Natural killer cell (primary cell): ENCODE results near the gene SKAP2. TPM values are rescaled to one million over a fixed set of nuclear protein-coding genes. Genes with fewer than 3 reads are reported as not detected.
"Not testable (repeated sequence)": the region's sequence is repeated elsewhere in the genome, so short reads cannot be mapped to it uniquely, and the experiment has no call there.

Experiments
- ATAC-seq, 3 donors: fragments of 150-1000 bp in 2 of 3; fragments of 200-7000 bp in 1 of 3; cut with Tn5 transposase; 1 replicate in 1 of 3; 2 replicates in 2 of 3; pipeline ENCODE4 v1.10.0; 2021; ENCODE audit warnings: mild to moderate bottlenecking in 2 of 3, moderate library complexity in 2 of 3
- DNase-seq, 2 donors: peaks; one replicate each; pipeline versions ENCODE4 v3.0.0 to v3.0.0-alpha.2; 2013 to 2021; ENCODE audit warnings: mixed read lengths in 1 of 2
- H3K27ac ChIP-seq: one replicate; pipeline ENCODE4 v1.5.1; 2013; ENCODE audit warnings: mild to moderate bottlenecking, low read length
- H3K27me3 ChIP-seq: one replicate; pipeline ENCODE4 v1.6.1; 2013; ENCODE audit warnings: low read length; ENCODE audit not compliant: control insufficient read depth, insufficient read depth
- H3K36me3 ChIP-seq: one replicate; pipeline ENCODE4 v1.6.1; 2013; ENCODE audit warnings: low read length; ENCODE audit not compliant: control insufficient read depth, insufficient read depth
- H3K4me1 ChIP-seq: one replicate; pipeline ENCODE4 v1.6.1; 2013; ENCODE audit warnings: low read length; ENCODE audit not compliant: control insufficient read depth, insufficient read depth
- H3K4me3 ChIP-seq: one replicate; pipeline ENCODE4 v1.5.1; 2013; ENCODE audit warnings: low read length
- H3K9me3 ChIP-seq: one replicate; pipeline ENCODE4 v1.6.1; 2013; ENCODE audit warnings: low read length; ENCODE audit not compliant: control insufficient read depth, insufficient read depth
- H3K27ac Mint-ChIP-seq, 2 donors: one replicate each; pipeline ENCODE4 v1.8.0; 2022; ENCODE audit warnings: mild to moderate bottlenecking in 2 of 2, mixed read lengths in 2 of 2, moderate library complexity in 1 of 2
- H3K27me3 Mint-ChIP-seq, 2 donors: one replicate each; pipeline ENCODE4 v1.8.0; 2022; ENCODE audit warnings: low read depth in 2 of 2, mixed read lengths in 2 of 2
- H3K36me3 Mint-ChIP-seq: one replicate; pipeline ENCODE4 v1.8.0; 2022; ENCODE audit warnings: mixed read lengths
- H3K4me1 Mint-ChIP-seq, 2 donors: one replicate each; pipeline ENCODE4 v1.8.0; 2022; ENCODE audit warnings: mixed read lengths in 2 of 2
- H3K4me3 Mint-ChIP-seq: one replicate; pipeline ENCODE4 v1.8.0; 2022; ENCODE audit warnings: mild to moderate bottlenecking, moderate library complexity, mixed read lengths
- H3K9me3 Mint-ChIP-seq, 2 donors: one replicate each; pipeline ENCODE4 v1.8.0; 2022; ENCODE audit warnings: mixed read lengths in 2 of 2
- WGBS: methylation state at CpG from one replicate; pipeline ENCODE4 v1.1.7; 2013; ENCODE audit warnings: missing lambda C conversion rate; ENCODE audit not compliant: insufficient coverage; 5-methylcytosine and 5-hydroxymethylcytosine counted together
- intact Hi-C: fragments of 100-400 bp; cut with micrococcal nuclease; formaldehyde crosslinking; loops from one replicate; pipeline ENCODE4 v1.14.2; 2022
- total RNA-seq, 4 donors: library from RNA; stranded (reverse); fragments of 120-200 nt in 1 of 4; gene quantifications; one replicate each; pipeline versions ENCODE4 v1.2.3 to v1.2.4, GENCODE V29; 2013 to 2022
- TF ChIP-seq, protein P1 (sequence below): fragments of 200-600 bp; IDR thresholded peaks from one replicate; pipeline ENCODE4 v1.8.0; 2022; ENCODE audit warnings: antibody characterized with exemption

The SKAP2 gene
- total RNA-seq, 3 donors from 2014 or later (not counting 1 experiment from before 2014, with no cell fraction given): 26.8 to 42.4 (median 35.1) TPM

DNA sequence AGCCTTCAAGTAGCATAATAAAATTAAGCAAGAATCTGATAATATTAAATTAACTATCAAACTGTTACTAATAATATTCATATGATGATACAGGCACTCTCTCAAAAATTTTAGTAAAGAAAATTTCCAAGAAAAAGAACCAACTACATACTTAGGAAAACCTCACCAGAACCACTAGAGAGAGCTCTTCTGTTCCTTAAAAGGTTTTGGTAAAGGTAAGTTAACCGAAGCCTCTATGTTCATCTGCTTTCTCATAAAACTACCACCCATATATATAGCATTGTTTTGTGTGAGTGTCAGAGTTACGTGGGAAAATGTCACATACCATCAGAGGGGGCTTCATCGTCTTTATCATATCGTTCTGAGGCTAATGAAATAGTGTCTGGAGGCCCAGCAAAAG, 20.7 kb downstream of the SKAP2 start:
- Mint-ChIP-seq H3K4me1 (no peaks in the 10 kb centered on the region), H3K27ac (no peak overlapping the region), H3K4me3 (no peak overlapping the region), H3K27me3 (no peaks in the 10 kb centered on the region), H3K36me3 (no peaks in the 10 kb centered on the region), H3K9me3 (no peaks in the 10 kb centered on the region)
- no peak overlapping the region for H3K27ac ChIP-seq
- intact Hi-C loops: no loop called here
- H3K36me3 ChIP-seq: peaks cover 12% of the 10 kb centered on the region
- TF ChIP-seq, protein P1, sequence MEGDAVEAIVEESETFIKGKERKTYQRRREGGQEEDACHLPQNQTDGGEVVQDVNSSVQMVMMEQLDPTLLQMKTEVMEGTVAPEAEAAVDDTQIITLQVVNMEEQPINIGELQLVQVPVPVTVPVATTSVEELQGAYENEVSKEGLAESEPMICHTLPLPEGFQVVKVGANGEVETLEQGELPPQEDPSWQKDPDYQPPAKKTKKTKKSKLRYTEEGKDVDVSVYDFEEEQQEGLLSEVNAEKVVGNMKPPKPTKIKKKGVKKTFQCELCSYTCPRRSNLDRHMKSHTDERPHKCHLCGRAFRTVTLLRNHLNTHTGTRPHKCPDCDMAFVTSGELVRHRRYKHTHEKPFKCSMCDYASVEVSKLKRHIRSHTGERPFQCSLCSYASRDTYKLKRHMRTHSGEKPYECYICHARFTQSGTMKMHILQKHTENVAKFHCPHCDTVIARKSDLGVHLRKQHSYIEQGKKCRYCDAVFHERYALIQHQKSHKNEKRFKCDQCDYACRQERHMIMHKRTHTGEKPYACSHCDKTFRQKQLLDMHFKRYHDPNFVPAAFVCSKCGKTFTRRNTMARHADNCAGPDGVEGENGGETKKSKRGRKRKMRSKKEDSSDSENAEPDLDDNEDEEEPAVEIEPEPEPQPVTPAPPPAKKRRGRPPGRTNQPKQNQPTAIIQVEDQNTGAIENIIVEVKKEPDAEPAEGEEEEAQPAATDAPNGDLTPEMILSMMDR: no peak
- H3K9me3 ChIP-seq: no peaks in the 10 kb centered on the region
- no peak overlapping the region for H3K4me3 ChIP-seq
- H3K27me3 ChIP-seq: no peaks in the 10 kb centered on the region
- WGBS: no CpG with 5 or more reads among the region's 4 CpGs
- H3K4me1 ChIP-seq: no peaks in the 10 kb centered on the region
- no peak for DNase-seq
- ATAC-seq: no peak

DNA sequence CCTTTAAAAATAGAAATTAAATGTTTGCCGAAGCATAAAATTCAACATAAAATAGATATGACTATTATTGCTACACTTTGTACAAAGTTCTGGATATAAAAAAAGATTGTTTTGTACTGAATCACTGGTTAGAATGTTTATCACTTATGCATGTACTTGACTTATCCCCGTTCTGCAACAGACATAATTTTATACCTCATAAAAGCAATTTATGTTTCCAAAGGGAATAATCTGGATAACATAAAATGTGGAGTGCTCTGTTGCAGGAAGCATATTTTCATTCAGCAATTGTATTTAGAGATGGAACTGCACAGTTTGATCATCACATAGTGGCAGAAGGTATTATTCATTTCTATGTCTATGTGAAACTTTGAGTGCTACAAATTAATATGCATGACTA, 21.5 kb downstream of the SKAP2 start:
- H3K36me3 ChIP-seq: peaks cover 12% of the 10 kb centered on the region
- H3K4me1 Mint-ChIP-seq: no peaks in the 10 kb centered on the region
- H3K9me3 ChIP-seq: no peaks in the 10 kb centered on the region
- WGBS: no CpG with 5 or more reads among the region's 2 CpGs
- TF ChIP-seq, protein P1: no peak
- no peaks in the 10 kb centered on the region for H3K9me3 Mint-ChIP-seq
- H3K4me3 ChIP-seq: no peak overlapping the region
- no peaks in the 10 kb centered on the region for H3K36me3 Mint-ChIP-seq
- DNase-seq: no peak
- intact Hi-C loops: no loop called here
- no peak overlapping the region for H3K27ac ChIP-seq
- H3K27ac Mint-ChIP-seq: no peak overlapping the region
- no peak overlapping the region for H3K4me3 Mint-ChIP-seq
- H3K4me1 ChIP-seq: no peaks in the 10 kb centered on the region
- H3K27me3 Mint-ChIP-seq: no peaks in the 10 kb centered on the region
- ATAC-seq: no peak
- H3K27me3 ChIP-seq: no peaks in the 10 kb centered on the region

DNA sequence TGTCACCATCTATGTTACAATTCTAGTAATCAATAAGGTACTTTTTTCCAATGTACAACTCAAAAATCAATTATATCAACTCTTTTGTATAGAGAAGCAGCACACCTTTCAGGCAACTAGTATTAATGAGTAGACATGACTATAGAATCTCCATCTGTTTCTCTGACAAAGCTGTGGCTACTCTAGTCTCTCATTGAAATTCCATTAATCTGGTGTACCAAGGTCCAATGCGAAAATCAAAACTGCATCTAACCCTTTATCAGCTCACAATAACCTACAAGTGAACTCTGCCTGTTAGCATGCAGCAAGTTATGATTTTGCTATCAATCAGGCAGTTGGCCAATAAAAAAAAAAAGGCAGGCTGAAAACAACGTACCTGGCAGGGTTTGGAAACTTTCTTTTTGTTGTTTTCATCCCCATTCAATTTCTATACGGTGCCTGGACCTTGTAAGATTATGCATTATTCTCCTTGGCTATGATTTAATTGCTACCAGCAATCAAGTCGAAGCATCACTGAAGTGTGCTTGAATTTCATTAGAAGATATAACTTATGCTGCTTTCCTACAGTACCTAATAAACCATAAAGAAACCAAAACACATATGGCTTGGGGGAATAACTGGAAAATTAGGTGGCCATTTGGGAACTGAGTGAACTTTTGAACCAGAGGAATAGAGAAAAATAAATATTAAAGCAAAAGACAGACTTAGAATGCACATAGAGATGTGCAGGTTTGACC, 23.2 kb downstream of the SKAP2 start:
- Histone ChIP-seq H3K27ac (no peak overlapping the region), H3K9me3 (no peaks in the 10 kb centered on the region), H3K4me1 (no peaks in the 10 kb centered on the region), H3K4me3 (no peak overlapping the region), H3K27me3 (no peaks in the 10 kb centered on the region), H3K36me3 (peaks cover 11% of the 10 kb centered on the region)
- DNase-seq (no peak), ATAC-seq (no peak)
- intact Hi-C loops: no loop called here
- no peaks in the 10 kb centered on the region for H3K27me3 Mint-ChIP-seq
- 92% methylated on average over 3 of the region's 4 CpGs for WGBS
- TF ChIP-seq, protein P1: no peak
- H3K4me1 Mint-ChIP-seq: no peaks in the 10 kb centered on the region
- no peaks in the 10 kb centered on the region for H3K9me3 Mint-ChIP-seq
- H3K27ac Mint-ChIP-seq: no peak overlapping the region
- H3K36me3 Mint-ChIP-seq: no peaks in the 10 kb centered on the region
- H3K4me3 Mint-ChIP-seq: no peak overlapping the region

DNA sequence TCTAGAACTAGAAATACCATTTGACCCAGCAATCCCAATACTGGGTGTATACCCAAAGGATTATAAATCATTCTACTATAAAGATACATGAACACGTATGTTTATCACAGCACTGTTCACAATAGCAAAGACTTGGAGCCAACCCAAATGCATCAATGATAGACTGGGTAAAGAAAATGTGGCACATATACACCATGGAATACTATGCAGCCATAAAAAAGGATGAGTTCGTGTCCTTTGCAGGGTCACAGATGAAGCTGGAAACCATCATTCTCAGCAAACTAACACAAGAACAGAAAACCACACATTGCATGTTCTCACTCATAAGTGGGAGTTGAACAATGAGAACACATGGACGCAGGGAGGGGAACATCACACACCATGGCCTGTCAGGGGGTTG, 27.6 kb downstream of the SKAP2 start:
- peaks cover 7 to 18% of the 10 kb centered on the region in 2 donors for H3K4me1 Mint-ChIP-seq
- H3K27ac ChIP-seq, H3K4me3 ChIP-seq, H3K27ac Mint-ChIP-seq, H3K27me3 Mint-ChIP-seq, H3K9me3 Mint-ChIP-seq, H3K27me3 ChIP-seq, DNase-seq, intact Hi-C loops, H3K4me1 ChIP-seq, H3K36me3 ChIP-seq, ATAC-seq, H3K9me3 ChIP-seq, H3K36me3 Mint-ChIP-seq, H3K4me3 Mint-ChIP-seq: not testable (repeated sequence)
- WGBS: 100% methylated on average over 2 of the region's 3 CpGs
